Stimulated activated CD8-positive, alpha-beta memory T cell treated with anti-CD3 and anti-CD28 coated beads, Interleukin-4, amount 100 ng/mL, for 24 hours (primary cell): ENCODE data around the gene KDM4C.

Experiments
- DNase-seq: peaks from one replicate; pipeline ENCODE4 v3.0.0-alpha.2; 2020; ENCODE audit warnings: low read depth

KDM4C gene

GRCh38 chr9:6904371-6904770, 146.6 kb downstream of the KDM4C start:
- no peak for DNase-seq

GRCh38 chr9:6905850-6906375, 148.1 kb downstream of the KDM4C start:
- DNase-seq, result no peak

GRCh38 chr9:6907772-6908381, 150.1 kb downstream of the KDM4C start:
- DNase-seq, result no peak

- DNase-seq, result no peak
Observed at GRCh38 chr9:6909181-6909580, 151.4 kb downstream of the KDM4C start.

- DNase-seq, result no peak
Observed at GRCh38 chr9:6910032-6910431, 152.3 kb downstream of the KDM4C start.

GRCh38 chr9:6910497-6910896, 152.7 kb downstream of the KDM4C start:
- DNase-seq, result no peak

- DNase-seq, result no peak
Observed at GRCh38 chr9:6911901-6912638, 154.3 kb downstream of the KDM4C start.

- DNase-seq, result no peak
Observed at GRCh38 chr9:6915635-6916034, 157.9 kb downstream of the KDM4C start.

GRCh38 chr9:6917162-6917561, 159.4 kb downstream of the KDM4C start:
- DNase-seq, result no peak

- DNase-seq, result no peak
Observed at GRCh38 chr9:6920041-6920440, 162.3 kb downstream of the KDM4C start.

GRCh38 chr9:6921315-6921714, 163.5 kb downstream of the KDM4C start:
- DNase-seq, result no peak

- DNase-seq, result no peak
Observed at GRCh38 chr9:6922124-6922676, 164.4 kb downstream of the KDM4C start.

- no peak for DNase-seq
Observed at GRCh38 chr9:6922680-6923079, 164.9 kb downstream of the KDM4C start.

GRCh38 chr9:6923086-6923485, 165.3 kb downstream of the KDM4C start:
- no peak for DNase-seq

GRCh38 chr9:6924149-6924548, 166.4 kb downstream of the KDM4C start:
- no peak for DNase-seq

- no peak for DNase-seq
Observed at GRCh38 chr9:6924988-6925563, 167.3 kb downstream of the KDM4C start.

GRCh38 chr9:6925836-6926235, 168.1 kb downstream of the KDM4C start:
- no peak for DNase-seq

- no peak for DNase-seq
Observed at GRCh38 chr9:6926436-6926835, 168.7 kb downstream of the KDM4C start.

GRCh38 chr9:6927838-6928237, 170.1 kb downstream of the KDM4C start:
- no peak for DNase-seq

GRCh38 chr9:6928863-6929262, 171.1 kb downstream of the KDM4C start:
- no peak for DNase-seq

GRCh38 chr9:6929441-6930215, 171.9 kb downstream of the KDM4C start:
- DNase-seq, result no peak

- no peak for DNase-seq
Observed at GRCh38 chr9:6930827-6931226, 173.1 kb downstream of the KDM4C start.
